AML-193 (cell line): ENCODE data around the gene DLX3.

Source experiments
- DNase-seq, 2 experiments: peaks; one replicate each; lab custom pipeline; 2025; lab: John Stamatoyannopoulos, UW

The DLX3 gene

GRCh38 chr17:50023520-50023919 lies 28.5 kb upstream of the DLX3 start:
- DNase-seq = no peak

- DNase-seq = no peak
Observed at GRCh38 chr17:50022463-50023130, 27.6 kb upstream of the DLX3 start.

- no peak for DNase-seq
Observed at GRCh38 chr17:50021681-50022370, 26.8 kb upstream of the DLX3 start.

GRCh38 chr17:50020841-50021599 lies 26.0 kb upstream of the DLX3 start:
- peak; percentile 59 to 61 for DNase-seq

GRCh38 chr17:50018909-50019308 lies 23.9 kb upstream of the DLX3 start:
- no peak for DNase-seq

GRCh38 chr17:50015146-50015545 lies 20.1 kb upstream of the DLX3 start:
- no peak for DNase-seq

- DNase-seq = no peak
Observed at GRCh38 chr17:50014471-50015088, 19.6 kb upstream of the DLX3 start.

GRCh38 chr17:50013079-50013478 lies 18.1 kb upstream of the DLX3 start:
- DNase-seq = no peak

- no peak for DNase-seq
Observed at GRCh38 chr17:50009282-50009681, 14.3 kb upstream of the DLX3 start.

- DNase-seq = no peak
Observed at GRCh38 chr17:50003911-50004310, 8.9 kb upstream of the DLX3 start.

GRCh38 chr17:49998836-49999511 lies 4.0 kb upstream of the DLX3 start:
- DNase-seq = no peak

- DNase-seq = peak; percentile 79 to 87
Observed at GRCh38 chr17:49997773-49998703, 3.0 kb upstream of the DLX3 start.

- DNase-seq = peak in 1 of 2 experiments; percentile 23
Observed at GRCh38 chr17:49997301-49997650, 2.3 kb upstream of the DLX3 start.

- peak; percentile 19 to 51 for DNase-seq
Observed at GRCh38 chr17:49996495-49997300, 1.7 kb upstream of the DLX3 start.

- DNase-seq = no peak
Observed at GRCh38 chr17:49996121-49996494, 1.1 kb upstream of the DLX3 start.

- no peak for DNase-seq
Observed at GRCh38 chr17:49994085-49995054, 654 bp downstream of the DLX3 start.

- no peak for DNase-seq
Observed at GRCh38 chr17:49993423-49994060, 1.5 kb downstream of the DLX3 start.

- DNase-seq = no peak
Observed at GRCh38 chr17:49992933-49993422, 2.0 kb downstream of the DLX3 start.
